SIG-M5 treated with dmso at 0.1 percent for 504 hours (cell line): ENCODE data around the gene UST.
"Not testable (repeated sequence)": the region's sequence is repeated elsewhere in the genome, so short reads cannot be mapped to it uniquely, and the experiment has no call there.

Experiments used
- DNase-seq: peaks from one replicate; lab custom pipeline; 2025; ENCODE audit not compliant: unreplicated experiment; lab: John Stamatoyannopoulos, UW

The UST gene

GRCh38 chr6:148864941-148865340, 118.1 kb downstream of the UST start:
- DNase-seq: no peak

GRCh38 chr6:148866657-148867268, 119.9 kb downstream of the UST start:
- DNase-seq: no peak

- no peak for DNase-seq
These were observed 121.0 kb downstream of the UST start for GRCh38 chr6:148867862-148868261.

GRCh38 chr6:148868314-148868713, 121.5 kb downstream of the UST start:
- no peak for DNase-seq

- DNase-seq: no peak
These were observed 122.1 kb downstream of the UST start for GRCh38 chr6:148868901-148869300.

GRCh38 chr6:148869585-148869984, 122.8 kb downstream of the UST start:
- DNase-seq: no peak

- DNase-seq: no peak
These were observed 126.3 kb downstream of the UST start for GRCh38 chr6:148873154-148873553.

- no peak for DNase-seq
These were observed 127.0 kb downstream of the UST start for GRCh38 chr6:148873868-148874267.

GRCh38 chr6:148874698-148875293, 128.0 kb downstream of the UST start:
- no peak for DNase-seq

- no peak for DNase-seq
These were observed 131.9 kb downstream of the UST start for GRCh38 chr6:148878683-148879082.

GRCh38 chr6:148880742-148881141, 133.9 kb downstream of the UST start:
- not testable (repeated sequence) for DNase-seq

GRCh38 chr6:148881593-148882311, 134.9 kb downstream of the UST start:
- no peak for DNase-seq

GRCh38 chr6:148883270-148883669, 136.4 kb downstream of the UST start:
- DNase-seq: no peak

GRCh38 chr6:148884461-148884860, 137.6 kb downstream of the UST start:
- DNase-seq: no peak

- DNase-seq: no peak
These were observed 138.5 kb downstream of the UST start for GRCh38 chr6:148885136-148885865.

GRCh38 chr6:148885925-148886845, 139.4 kb downstream of the UST start:
- no peak for DNase-seq

- DNase-seq: no peak
These were observed 140.4 kb downstream of the UST start for GRCh38 chr6:148887181-148887580.

- no peak for DNase-seq
These were observed 142.0 kb downstream of the UST start for GRCh38 chr6:148888856-148889255.

GRCh38 chr6:148890096-148890495, 143.3 kb downstream of the UST start:
- no peak for DNase-seq

GRCh38 chr6:148890652-148891404, 144.0 kb downstream of the UST start:
- no peak for DNase-seq
